MG63 (cell line): ENCODE results near the gene ABCC6. TPM values are rescaled to one million over a fixed set of nuclear protein-coding genes. Genes with fewer than 3 reads are reported as not detected.
"Not testable (repeated sequence)": the region's sequence is repeated elsewhere in the genome, so short reads cannot be mapped to it uniquely, and the experiment has no call there.

ENCODE experiments used
- DNase-seq: peaks from one replicate; pipeline ENCODE4 v3.0.0-alpha.2; 2020
- H3K27me3 ChIP-seq: fragments of 250-450 bp; sonication (Bioruptor Pico); 2 replicates; pipeline ENCODE4 v1.5.1; 2020; ENCODE audit warnings: mild to moderate bottlenecking, moderate library complexity
- H3K36me3 ChIP-seq: fragments of 250-450 bp; sonication (Bioruptor Pico); 2 replicates; pipeline ENCODE4 v1.5.1; 2020; ENCODE audit warnings: mild to moderate bottlenecking, moderate library complexity
- H3K4me3 ChIP-seq: fragments of 250-450 bp; sonication (Bioruptor Pico); 2 replicates; pipeline ENCODE4 v1.5.1; 2020; ENCODE audit warnings: mild to moderate bottlenecking, moderate library complexity
- H3K9me3 ChIP-seq: fragments of 250-450 bp; sonication (Bioruptor Pico); 2 replicates; pipeline ENCODE4 v1.5.1; 2020; ENCODE audit warnings: mild to moderate bottlenecking, moderate library complexity
- total RNA-seq: library from RNA; depleted of rRNA; stranded (reverse); fragments of >200 nt; shearing (Covaris generic); gene quantifications from 2 replicates; pipeline ENCODE4 v1.2.3, GENCODE V29; 2014; ENCODE audit warnings: low replicate concordance

The ABCC6 gene
- total RNA-seq, 1 experiment from 2014 or later, result not detected

DNA sequence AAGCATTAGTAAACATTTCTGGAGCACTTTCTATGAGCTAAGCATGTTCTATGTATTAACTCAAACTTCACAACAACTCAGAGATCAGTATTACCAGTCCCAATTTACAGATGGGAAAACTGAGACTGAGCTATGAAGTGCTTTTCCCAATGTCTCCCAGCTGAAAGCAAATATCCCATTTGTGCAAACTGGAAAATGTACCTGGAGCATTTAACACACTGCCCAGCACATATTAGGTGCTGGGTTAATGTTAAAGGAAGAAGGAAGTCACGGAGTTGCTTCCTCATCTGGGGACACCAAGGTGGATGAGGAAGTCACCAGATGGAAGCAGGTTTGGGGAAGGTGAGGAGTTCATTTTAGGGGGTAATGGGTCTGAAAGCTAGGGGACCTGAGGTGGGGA, 66.1 kb downstream of the ABCC6 start:
- Histone ChIP-seq H3K36me3 (no peaks in the 10 kb centered on the region), H3K4me3 (no peak overlapping the region), H3K9me3 (no peaks in the 10 kb centered on the region), H3K27me3 (no peaks in the 10 kb centered on the region)
- no peak for DNase-seq

DNA sequence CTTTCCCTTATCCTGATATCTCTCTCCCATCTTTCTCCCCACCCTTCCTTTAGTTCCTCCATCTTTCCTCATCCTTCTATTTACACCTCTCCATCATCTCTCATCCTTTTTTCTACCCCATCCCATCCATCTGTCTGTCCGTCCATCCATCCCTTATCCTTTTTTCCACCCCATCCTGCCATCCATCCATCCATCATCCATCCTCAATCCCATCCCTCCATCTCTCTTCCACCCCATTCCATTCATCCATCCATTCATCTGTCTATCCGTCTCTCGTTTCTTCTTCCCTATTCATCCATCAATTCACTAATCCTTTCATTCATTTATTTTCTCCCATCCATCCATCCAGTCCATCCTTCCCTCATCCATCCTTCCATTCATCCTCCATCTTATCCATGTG, 68.1 kb downstream of the ABCC6 start:
- H3K27me3 ChIP-seq, result no peaks in the 10 kb centered on the region
- H3K4me3 ChIP-seq, result no peak overlapping the region
- no peak for DNase-seq

GRCh38 chr16:16154281-16154951, 68.9 kb downstream of the ABCC6 start:
- DNase-seq, result no peak
- H3K36me3 ChIP-seq, result no peaks in the 10 kb centered on the region
- no peaks in the 10 kb centered on the region for H3K27me3 ChIP-seq
- no peak overlapping the region for H3K4me3 ChIP-seq
- no peaks in the 10 kb centered on the region for H3K9me3 ChIP-seq

More for the DNA sequence above, 68.1 kb downstream of the ABCC6 start:
- Histone ChIP-seq H3K36me3 (no peaks in the 10 kb centered on the region), H3K9me3 (no peaks in the 10 kb centered on the region)

DNA sequence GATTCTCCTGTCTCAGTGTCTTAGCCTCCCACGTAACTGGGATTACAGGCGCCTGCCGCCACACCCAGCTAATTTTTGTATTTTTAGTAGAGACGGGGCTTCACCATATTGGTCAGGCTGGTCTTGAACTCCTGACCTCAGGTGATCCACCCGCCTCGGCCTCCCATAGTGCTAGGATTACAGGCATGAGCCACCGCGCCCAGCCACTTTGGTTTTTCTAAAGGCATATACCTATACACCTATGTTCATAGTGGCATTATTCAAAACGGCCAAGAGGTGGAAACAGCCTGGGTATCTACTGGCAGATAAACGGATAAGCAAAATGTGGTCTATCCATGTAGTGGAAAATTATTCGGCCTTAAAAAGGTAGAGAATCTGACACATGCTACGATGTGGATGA, 70.3 kb downstream of the ABCC6 start:
- DNase-seq, H3K27me3 ChIP-seq: not testable (repeated sequence)

DNA sequence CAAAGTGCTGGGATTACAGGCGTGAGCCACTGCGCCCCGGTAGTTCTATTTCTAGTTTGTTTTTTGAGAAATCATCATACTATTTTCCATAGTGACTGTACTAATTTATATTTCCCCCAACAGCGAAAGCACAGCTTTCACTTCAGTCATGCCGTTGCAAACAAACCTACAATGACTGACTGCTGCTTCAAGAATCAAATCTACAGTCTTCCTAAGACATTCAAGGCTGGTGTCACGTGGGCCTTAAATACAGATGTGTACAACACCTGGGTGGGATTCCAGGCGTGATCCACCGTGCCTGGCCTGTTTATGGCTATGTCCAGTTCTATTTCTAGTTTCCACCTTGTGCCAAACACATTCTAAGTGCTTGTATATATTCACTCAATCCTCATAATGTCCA, 72.0 kb downstream of the ABCC6 start:
- no peak overlapping the region for H3K4me3 ChIP-seq
- DNase-seq, result no peak
- peaks cover 21% of the 10 kb centered on the region for H3K36me3 ChIP-seq
- no peaks in the 10 kb centered on the region for H3K9me3 ChIP-seq
- no peaks in the 10 kb centered on the region for H3K27me3 ChIP-seq

More for the DNA sequence above, 70.3 kb downstream of the ABCC6 start:
- H3K36me3 ChIP-seq, H3K4me3 ChIP-seq, H3K9me3 ChIP-seq: not testable (repeated sequence)

DNA sequence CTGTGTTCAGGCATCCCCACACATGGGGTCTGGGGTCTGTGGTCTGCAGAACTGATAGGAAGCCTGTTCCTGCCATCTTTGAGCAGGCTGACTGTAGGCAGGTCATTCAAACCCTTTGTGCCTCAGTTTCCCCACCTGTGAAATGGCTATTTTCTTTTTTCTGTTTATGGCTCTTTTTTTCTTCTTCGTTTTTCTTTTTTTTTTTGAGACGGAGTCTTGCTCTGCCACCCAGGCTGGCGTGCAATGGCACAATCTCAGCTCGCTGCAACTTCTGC, 72.5 kb downstream of the ABCC6 start:
- no peak for DNase-seq
- peaks cover 26% of the 10 kb centered on the region for H3K36me3 ChIP-seq
- H3K4me3 ChIP-seq, result no peak overlapping the region
- no peaks in the 10 kb centered on the region for H3K9me3 ChIP-seq
- no peaks in the 10 kb centered on the region for H3K27me3 ChIP-seq

DNA sequence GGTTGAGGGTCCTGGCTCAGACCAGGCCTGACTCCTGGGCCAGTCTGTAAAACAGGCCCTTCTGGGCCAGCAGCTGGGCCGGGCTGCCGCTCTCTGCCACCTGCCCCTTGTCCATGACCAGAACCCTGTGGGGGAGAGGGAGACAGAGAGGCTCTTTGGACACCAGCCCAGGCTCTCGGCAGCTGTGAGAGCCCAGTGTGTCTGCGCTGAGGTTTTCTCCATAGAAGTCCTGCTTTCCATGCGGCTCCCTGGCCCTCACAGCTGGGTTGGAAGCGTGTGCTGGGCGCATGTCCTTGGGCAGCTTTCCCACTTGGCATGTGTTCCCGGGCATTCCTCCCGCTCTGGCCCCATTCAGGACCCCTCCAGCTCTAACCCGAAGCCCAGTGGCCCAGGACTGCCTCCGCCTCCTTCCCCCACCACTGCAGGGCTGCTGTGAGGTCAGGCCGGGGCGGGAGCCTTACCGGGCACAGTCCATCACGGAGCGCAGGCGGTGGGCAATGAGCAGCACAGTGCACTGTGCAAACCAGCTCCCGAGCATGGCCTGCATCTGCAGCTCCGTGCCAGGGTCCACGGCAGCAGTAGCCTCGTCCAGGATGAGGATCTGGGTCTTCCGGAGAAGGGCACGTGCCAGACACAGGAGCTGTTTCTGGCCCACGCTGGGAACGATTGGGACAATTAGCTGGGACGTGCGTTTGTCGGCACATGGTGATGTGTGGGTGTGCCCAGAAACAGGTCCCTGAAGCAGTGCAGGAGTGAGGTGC, 73.0 kb downstream of the ABCC6 start:
- no peaks in the 10 kb centered on the region for H3K9me3 ChIP-seq
- H3K36me3 ChIP-seq, result peaks cover 31% of the 10 kb centered on the region
- DNase-seq, result peak; percentile 22
- no peak overlapping the region for H3K4me3 ChIP-seq
- no peaks in the 10 kb centered on the region for H3K27me3 ChIP-seq

GRCh38 chr16:16149710-16150116, 73.6 kb downstream of the ABCC6 start:
- Histone ChIP-seq H3K36me3 (peaks cover 37% of the 10 kb centered on the region), H3K27me3 (no peaks in the 10 kb centered on the region), H3K4me3 (no peak overlapping the region), H3K9me3 (no peaks in the 10 kb centered on the region)
- no peak for DNase-seq

- Histone ChIP-seq H3K27me3 (no peaks in the 10 kb centered on the region), H3K36me3 (peaks cover 47% of the 10 kb centered on the region), H3K4me3 (no peak overlapping the region), H3K9me3 (no peaks in the 10 kb centered on the region)
- DNase-seq, result no peak
These were observed 74.5 kb downstream of the ABCC6 start for GRCh38 chr16:16148755-16149154.

DNA sequence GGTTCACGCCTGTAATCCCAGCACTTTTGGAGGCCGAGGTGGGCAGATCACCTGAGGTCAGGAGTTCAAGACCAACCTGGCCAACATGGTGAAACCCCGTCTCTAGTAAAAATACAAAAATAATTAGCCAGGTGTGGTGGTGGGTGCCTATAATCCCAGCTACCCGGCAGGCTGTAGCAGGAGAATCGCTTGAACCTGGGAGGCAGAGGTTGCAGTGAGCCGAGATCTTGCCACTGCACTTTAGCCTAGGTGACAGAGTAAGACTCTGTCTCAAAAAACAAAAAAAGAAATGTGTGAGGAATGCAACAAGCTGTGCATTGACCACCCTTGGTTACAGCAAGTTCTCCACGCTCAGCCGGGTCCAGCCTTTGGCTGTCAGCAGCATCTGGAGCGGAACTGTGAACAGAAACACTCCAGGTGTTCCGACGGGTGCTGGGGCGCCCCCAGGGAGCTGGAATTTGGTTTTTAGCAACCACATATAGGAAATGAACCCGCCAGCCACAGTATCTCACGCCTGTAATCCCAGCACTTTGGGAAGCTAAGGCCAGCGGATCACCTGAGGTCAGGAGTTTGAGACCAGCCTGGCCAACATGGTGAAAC, 75.2 kb downstream of the ABCC6 start:
- H3K27me3 ChIP-seq, H3K9me3 ChIP-seq, H3K4me3 ChIP-seq, DNase-seq: not testable (repeated sequence)
- H3K36me3 ChIP-seq, result peaks cover 52% of the 10 kb centered on the region

DNA sequence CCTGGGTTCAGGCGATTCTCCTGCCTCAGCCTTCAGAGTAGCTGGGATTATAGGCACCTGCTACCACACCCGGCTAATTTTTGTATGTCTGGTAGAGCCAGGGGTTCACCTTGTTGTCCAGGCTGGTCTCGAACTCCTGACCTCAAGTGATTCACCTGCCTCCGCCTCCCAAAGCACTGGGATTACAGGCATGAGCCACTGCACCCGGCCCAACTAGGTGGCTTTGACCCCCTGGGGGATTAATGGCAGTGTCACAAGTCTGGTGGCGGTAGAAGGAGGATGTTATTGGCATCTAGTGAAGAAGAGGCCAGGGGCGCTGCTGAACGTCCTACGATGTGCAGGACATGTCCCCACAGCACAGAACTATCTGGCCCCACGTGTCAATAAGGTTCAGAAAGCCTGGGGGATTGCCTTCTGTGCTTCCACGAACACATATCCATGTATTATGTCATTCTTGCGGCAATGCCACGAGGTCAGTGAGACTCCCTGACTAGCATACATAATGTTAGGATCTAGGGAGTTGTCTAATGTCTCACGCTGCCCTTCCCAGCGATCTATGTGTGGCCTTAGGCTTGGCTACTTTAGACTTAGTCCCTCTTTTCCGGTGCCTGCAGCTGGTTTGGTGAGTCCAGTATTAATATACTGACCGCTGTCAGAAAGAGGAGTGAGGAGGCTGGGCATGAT, 75.8 kb downstream of the ABCC6 start:
- H3K36me3 ChIP-seq, result peaks cover 58% of the 10 kb centered on the region
- no peak for DNase-seq
- H3K9me3 ChIP-seq, result no peaks in the 10 kb centered on the region
- no peaks in the 10 kb centered on the region for H3K27me3 ChIP-seq
- no peak overlapping the region for H3K4me3 ChIP-seq

DNA sequence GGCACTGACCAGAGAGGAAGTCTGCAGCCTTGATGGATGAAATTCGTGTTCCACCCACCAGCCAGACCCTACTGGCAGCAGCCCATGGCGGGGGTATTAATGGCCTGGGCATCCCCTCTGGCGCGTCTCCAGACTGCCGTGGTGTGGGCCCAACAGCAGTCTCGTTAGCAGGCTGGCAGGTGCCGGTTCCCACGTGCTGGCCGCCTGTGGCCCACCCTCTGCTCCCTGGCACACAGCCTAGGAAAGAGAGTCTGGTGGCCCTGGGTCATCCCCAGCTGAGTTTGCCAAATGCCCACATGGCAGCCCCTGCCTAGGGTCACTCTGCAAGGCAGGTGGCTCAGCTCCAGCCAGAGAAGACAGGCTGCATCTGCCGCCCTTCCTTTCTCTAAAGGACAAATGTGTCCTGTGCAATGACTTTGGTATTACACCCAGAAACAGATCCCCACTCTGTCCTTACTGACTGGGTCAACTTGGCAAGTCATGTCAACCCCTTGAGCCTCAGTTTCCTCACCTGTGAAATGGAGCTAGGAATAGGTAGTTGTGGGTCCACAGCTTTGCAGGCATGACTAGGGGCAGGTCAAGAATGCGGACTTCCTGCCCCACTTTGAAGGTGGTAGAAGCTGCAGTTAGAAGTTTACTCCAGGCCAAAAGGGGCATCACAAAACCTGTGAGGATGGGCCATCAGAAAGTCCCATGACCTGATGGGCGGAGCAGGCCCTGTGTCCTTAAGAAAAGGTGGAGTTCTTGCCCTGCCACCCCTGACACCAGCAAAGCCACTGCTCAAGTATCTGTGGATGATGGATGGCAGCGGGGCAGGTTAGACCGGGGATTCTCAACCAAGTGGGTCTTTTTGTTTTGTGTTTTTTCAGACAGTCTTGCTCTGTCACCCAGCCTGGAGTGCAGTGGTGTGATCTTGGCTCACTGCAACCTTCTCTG, 76.6 kb downstream of the ABCC6 start:
- Histone ChIP-seq H3K36me3 (peaks cover 65% of the 10 kb centered on the region), H3K4me3 (no peak overlapping the region), H3K9me3 (no peaks in the 10 kb centered on the region), H3K27me3 (no peaks in the 10 kb centered on the region)
- no peak for DNase-seq

DNA sequence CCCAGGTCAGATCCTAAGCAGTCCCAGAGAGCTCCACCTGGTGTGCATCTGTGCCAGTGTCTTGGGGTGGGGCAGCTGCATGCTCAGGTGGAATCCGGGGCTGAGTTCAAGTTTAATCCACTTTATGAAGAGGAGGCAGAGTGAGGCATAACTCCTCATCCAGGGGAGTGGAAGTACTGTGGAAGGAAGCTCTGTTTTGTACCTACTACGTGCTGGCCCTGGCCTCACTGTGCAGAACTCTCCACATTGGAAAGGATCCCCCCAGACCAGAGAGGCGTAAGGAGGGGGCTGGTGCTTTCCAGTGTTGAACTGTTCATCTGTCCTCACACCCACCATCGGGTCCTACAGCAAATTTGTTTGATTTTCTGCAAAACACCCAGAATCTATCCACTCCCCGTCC, 78.0 kb downstream of the ABCC6 start:
- no peak overlapping the region for H3K4me3 ChIP-seq
- H3K27me3 ChIP-seq, result no peaks in the 10 kb centered on the region
- H3K9me3 ChIP-seq, result no peaks in the 10 kb centered on the region
- H3K36me3 ChIP-seq, result peaks cover 78% of the 10 kb centered on the region
- DNase-seq, result no peak

DNA sequence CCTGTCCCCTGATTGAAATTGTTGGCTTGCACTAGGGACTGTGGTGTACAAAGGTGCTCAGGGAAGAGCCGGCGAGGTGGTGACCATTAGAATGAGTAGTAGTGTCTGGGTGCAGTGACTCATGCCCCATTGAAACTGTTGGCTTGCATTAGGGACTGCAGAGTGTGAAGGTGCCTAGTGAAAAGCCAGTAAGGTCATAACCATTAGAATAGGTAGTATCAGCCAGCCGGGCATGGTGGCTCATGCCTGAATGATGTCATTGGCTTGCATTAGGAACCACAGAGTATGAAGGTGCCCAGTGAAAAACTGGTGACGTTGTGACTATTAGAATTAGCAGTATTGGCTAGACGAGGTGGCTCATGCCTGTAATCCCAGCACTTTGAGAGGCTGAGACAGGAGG, 78.9 kb downstream of the ABCC6 start:
- DNase-seq, result peak; percentile 23
- no peaks in the 10 kb centered on the region for H3K27me3 ChIP-seq
- peaks cover 86% of the 10 kb centered on the region for H3K36me3 ChIP-seq
- no peak overlapping the region for H3K4me3 ChIP-seq
- no peaks in the 10 kb centered on the region for H3K9me3 ChIP-seq

- Histone ChIP-seq H3K27me3 (no peaks in the 10 kb centered on the region), H3K4me3 (no peak overlapping the region), H3K9me3 (no peaks in the 10 kb centered on the region), H3K36me3 (peaks cover 89% of the 10 kb centered on the region)
- DNase-seq, result no peak
These were observed 79.4 kb downstream of the ABCC6 start for GRCh38 chr16:16143931-16144330.

- no peak overlapping the region for H3K4me3 ChIP-seq
- H3K9me3 ChIP-seq, result no peaks in the 10 kb centered on the region
- H3K27me3 ChIP-seq, result no peaks in the 10 kb centered on the region
- DNase-seq, result no peak
- peaks cover 94% of the 10 kb centered on the region for H3K36me3 ChIP-seq
These were observed 80.1 kb downstream of the ABCC6 start for GRCh38 chr16:16143038-16143763.
